ENCODE results near the gene PIGR. TPM values are rescaled to one million over a fixed set of nuclear protein-coding genes. Genes with fewer than 3 reads are reported as not detected.

PIGR gene
- total and polyA plus RNA-seq, 9 of the 15 experiments (the other 6 are each of a cell fraction or from before 2014, with no cell fraction given), result 0.01 to 1.5 (median 0.03) TPM; not detected in 4

- TF ChIP-seq MEF2A (IDR thresholded peaks at IDR 0.05; ENCODE audit: control insufficient read depth, low read depth, low read length) (no peak), ZFPM2 (CRISPR knock-in tag; IDR thresholded peaks at IDR 0.05) (no peak), SNAPC5 (CRISPR knock-in tag; IDR thresholded peaks at IDR 0.05) (no peak), MGA (IDR thresholded peaks at IDR 0.05) (no peak), HOMEZ (CRISPR knock-in tag; IDR thresholded peaks at IDR 0.05) (no peak), ZNF121 (CRISPR knock-in tag; conservative IDR thresholded peaks at IDR 0.05) (no peak), FOXA1 (IDR thresholded peaks at IDR 0.05; ENCODE audit: borderline replicate concordance) (no peak), RBM34 (IDR thresholded peaks at IDR 0.05; ENCODE audit: borderline replicate concordance, insufficient read depth, low read length) (no peak), TAF7 (tag; IDR thresholded peaks at IDR 0.05) (no peak), ATF7 (IDR thresholded peaks at IDR 0.05) (no peak)
- no TSS peak for BruUV-seq (replicated peaks)
- no peaks in the 10 kb centered on the region for H3K9me1 ChIP-seq (ENCODE audit: control insufficient read depth, insufficient read depth, low read length)
- ATAC-seq, result no peak
- no peak overlapping the region for H3K4me2 ChIP-seq (ENCODE audit: insufficient read depth, low read length)
- no peaks in the 10 kb centered on the region for H4K20me1 ChIP-seq (replicated peaks; ENCODE audit: control insufficient read depth, insufficient read depth, low read length)
- no peaks in the 10 kb centered on the region for H3K36me3 ChIP-seq (ENCODE audit: control insufficient read depth, insufficient read depth, low read length)
- in situ Hi-C loops (cut with MboI) (no loop called here), intact Hi-C loops (cut with micrococcal nuclease) (no loop called here)
- H3K9ac ChIP-seq (ENCODE audit: insufficient read depth in 1 of 2, low read depth in 2 of 2, low read length in 2 of 2), result no peak overlapping the region
- no peaks in the 10 kb centered on the region for H3K79me2 ChIP-seq (ENCODE audit: control insufficient read depth, insufficient read depth, low read length)
- no peak for DNase-seq (ENCODE audit: extremely low read depth in 1 of 4, low spot score in 3 of 4)
- no peaks in the 10 kb centered on the region for H3K9me3 ChIP-seq (replicated peaks; ENCODE audit: control insufficient read depth, insufficient read depth, low read depth, low read length)
- POLR2A ChIA-PET, result no interaction called here
- FAIRE-seq, result peak; percentile 63
- no peak overlapping the region for H3K4me3 ChIP-seq
- H2AFZ ChIP-seq (ENCODE audit: low read depth, low read length), result no peak overlapping the region; the same call in 1 of the 2 replicates
- H3K4me1 ChIP-seq (replicated peaks in 1 of 2; ENCODE audit: control insufficient read depth in 2 of 2, insufficient read depth in 2 of 2, low read length in 2 of 2), result peaks cover 0 to 12% of the 10 kb centered on the region in 2 experiments; a peak in 4 of 5 replicates
- peaks cover 32 to 34% of the 10 kb centered on the region in 2 experiments for H3K27me3 ChIP-seq (ENCODE audit: control insufficient read depth in 2 of 2, insufficient read depth in 2 of 2, low read length in 2 of 2)
- no peak overlapping the region for H3K27ac ChIP-seq (ENCODE audit: extremely low read depth, low read depth, low read length)
- CTCF ChIA-PET (ENCODE audit: low intra/inter-chr PET ratio), result interaction anchor here (0.5 kb wide), 1 partner anchor 101 kb away, joined by 3 read pairs; no protein-coding TSS in a partner anchor
- WGBS (ENCODE audit: insufficient coverage, low coverage, missing lambda C conversion rate), result 5% methylated on average over 4 of the region's 4 CpGs
Measured at GRCh38 chr1:206887701-206888100, 58.6 kb downstream of the PIGR start.
